IPS-NIHi7 (cell line): ENCODE data around the gene ILF2.

Experiments used
- DNase-seq: peaks from one replicate; pipeline ENCODE4 v3.0.0; 2012; ENCODE audit warnings: mixed read lengths; ENCODE audit errors: extremely low spot score

ILF2 gene

DNA sequence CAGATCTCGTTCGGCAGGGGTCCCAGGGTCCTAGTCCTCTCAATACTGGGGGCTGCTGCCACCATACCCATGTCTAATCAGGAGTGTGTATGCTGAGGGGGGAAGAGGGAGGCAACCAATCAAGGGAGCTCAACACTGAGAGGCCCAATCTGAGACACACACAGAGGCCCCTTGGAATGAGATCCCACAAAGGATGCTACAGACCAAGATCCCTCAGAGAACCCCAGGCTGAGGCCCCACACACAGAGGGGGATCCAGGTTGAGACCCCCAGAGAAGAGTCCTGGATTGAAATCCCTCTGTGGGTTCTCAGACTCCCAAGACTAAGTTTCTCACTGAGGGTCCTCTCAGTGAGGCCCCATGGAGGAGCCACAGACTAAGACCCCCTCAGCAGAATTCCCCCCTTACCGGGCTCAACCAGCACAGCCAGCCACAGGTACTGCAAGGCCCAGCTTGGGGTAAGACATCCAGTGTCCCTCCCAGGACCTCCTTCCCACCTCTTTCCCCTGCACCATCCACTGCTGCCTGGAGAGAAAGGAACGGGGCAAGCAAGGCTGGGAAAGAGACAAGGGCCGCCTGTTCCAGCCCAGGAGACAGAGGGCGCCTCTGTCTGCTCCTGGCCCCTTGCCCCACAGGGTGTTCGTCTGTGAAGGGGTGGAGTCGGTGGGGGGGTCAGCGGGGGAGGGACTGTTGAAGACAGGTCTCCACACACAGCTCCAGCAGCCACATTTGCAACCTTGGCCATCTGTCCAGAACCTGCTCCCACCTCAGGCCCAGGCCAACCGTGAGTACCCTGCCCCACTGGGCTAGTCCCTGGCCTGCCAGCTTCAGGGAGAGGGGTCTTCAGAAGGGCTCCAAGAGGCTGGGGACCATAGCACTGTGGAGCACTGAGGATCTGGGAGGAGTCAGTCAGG is 42.8 kb downstream of the ILF2 start, which contains the start of gene S100A1:
TSS of gene S100A1 (plus strand) at position 720 of the 912 bp plus-strand sequence. CDS start 2,088 bp downstream, outside the sequence.
- no peak for DNase-seq

DNA sequence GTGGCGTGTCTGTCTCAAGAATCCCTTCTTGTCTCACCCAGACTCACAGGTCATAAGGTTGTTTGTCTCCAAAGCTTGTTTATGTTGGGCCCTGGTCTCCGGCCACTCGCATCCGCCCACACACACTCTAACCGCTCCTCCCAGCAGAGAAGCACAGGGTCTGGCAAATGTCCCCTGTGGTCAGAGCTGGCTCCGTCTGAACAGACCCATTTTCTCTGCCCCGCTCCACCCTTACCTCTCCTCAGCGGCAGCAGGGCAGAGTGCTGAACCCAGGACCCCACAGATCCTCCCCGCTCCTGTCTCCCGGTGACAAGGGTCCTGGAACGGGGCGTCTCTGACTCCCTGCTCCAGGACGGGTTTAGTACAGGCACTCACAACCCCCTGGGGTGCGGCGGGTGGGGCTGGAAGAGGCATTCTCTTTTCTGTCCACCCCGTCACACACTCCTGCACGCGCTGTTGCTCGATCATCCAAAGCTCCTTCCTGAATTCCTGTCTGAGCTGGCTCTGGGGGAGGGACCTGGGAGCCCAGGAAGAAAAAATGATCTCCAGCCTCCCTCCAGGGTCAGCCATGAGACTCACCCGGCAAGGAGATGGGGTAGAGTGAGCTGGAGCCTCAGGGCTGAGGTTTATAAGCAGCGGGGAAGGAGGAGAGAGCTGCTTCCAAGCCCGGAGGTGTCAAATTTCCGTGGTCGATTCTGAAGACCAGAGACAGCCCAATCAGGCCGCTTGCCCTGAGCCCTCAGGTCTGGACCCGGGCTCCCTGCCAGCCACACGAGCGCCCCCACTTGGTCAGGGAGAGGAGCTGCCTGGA is 43.7 kb downstream of the ILF2 start, which contains the start of gene S100A13:
TSS of gene S100A13 (minus strand) at position 602 of the 811 bp plus-strand sequence. CDS start 1,033 bp downstream, outside the sequence.
- DNase-seq: peak; percentile 97

DNA sequence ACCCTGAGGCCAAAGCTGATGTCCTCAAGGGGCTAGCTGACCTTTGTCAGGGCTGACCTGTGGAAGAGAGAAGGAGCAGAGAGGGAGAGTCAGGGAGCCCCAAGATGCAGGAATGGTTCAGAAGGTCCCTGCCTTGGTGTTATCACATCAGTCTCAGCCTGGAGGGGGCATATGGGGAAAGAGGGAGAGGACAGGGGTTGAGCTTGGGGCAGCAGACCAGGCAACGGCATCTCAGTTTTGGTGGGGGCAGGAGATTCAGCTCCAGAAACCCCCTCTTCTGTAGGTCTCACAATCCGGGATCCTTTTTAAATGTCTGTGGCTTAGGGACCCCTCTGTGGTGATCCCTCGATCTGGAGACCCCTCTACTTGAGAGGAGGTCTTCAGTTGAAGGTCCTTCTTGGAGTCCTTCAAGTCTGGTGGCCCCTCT is 44.3 kb downstream of the ILF2 start:
- no peak for DNase-seq

DNA sequence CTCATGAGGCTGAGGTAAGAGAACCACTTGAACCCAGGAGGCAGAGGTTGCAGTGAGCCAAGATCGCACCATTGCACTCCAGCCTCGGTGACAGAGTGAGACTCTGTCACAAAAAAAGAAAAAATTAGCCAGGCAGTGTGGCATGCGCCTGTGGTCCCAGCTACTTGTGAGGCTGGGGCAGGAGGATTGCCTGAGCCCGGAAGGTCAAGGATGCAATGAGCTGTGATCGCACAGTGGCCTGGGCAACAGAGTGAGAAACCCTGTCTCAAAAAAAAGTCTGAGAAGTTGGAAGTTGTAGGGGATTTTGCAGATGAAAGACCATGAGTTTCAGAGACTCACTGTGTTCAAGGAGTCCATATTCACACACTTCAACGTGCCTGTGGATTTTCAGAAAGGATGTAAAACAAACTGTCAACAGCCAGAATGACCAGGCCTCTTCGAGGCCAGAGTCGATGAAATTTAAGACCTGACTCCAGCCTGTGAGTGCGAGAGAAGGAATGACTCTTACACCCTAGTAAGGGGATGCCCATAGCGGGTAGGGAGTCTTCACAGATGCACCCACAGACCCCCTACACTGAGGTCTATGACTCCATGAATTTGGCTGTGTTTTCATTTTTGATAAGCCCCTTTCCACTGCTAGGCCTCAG is 45.7 kb downstream of the ILF2 start:
- no peak for DNase-seq

DNA sequence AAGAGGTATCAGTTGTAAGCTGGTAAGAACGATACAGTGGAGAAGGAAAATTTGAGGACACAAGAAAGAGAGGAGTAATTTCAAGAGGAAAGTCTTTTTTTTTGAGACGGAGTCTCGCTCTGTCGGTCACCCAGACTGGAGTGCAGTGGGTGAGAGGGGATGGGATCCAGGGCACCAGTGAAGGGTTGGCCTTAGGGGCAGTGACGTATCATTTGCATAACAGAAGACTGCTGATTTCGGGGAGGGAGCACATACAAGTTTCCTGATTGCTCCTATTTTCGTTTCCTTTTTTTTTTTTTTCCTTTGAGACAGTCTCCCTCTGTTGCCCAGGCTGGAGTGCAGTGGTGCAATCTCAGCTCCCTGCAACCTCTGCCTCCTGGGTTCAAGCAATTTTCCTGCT is 47.7 kb downstream of the ILF2 start:
- no peak for DNase-seq

DNA sequence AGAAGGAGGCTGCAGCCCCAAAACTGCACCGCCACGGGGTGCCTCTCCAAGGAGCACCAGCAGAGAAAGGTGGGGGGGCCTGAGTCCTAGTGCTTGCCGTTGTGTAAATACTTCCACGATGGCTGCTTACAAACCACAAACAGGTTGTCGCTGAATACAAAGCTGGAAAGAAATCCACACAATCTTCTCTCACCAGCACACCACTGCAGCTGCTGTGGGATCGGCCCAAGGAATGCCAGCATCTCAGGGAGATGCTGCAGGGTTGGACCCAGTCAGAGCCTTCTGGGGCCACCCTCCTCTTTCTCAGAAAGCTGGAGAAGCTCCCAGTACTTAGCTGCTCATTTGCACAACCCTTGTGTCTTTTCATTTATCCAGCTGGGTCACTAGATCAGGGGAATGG is 51.6 kb downstream of the ILF2 start:
- no peak for DNase-seq

DNA sequence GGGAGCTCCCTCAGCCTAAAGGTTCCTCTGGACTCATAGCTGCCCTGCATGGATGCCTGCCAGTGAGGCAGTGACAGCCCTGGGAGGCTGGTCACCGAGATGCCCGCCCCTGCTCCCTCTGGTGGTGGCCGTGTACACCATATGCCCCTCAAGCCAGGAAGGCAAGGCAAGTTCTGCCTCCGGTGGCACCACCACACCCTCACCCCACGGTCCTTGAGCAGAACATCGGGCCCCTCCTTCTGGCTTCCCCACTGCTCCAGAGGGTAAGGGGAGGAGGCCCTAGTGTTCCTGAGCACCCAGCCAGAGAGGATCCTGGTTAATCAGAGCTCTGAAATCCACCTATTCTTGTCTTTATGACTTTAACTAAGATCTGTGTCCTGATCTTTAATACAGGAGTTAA is 53.1 kb downstream of the ILF2 start:
- DNase-seq: peak; percentile 57

DNA sequence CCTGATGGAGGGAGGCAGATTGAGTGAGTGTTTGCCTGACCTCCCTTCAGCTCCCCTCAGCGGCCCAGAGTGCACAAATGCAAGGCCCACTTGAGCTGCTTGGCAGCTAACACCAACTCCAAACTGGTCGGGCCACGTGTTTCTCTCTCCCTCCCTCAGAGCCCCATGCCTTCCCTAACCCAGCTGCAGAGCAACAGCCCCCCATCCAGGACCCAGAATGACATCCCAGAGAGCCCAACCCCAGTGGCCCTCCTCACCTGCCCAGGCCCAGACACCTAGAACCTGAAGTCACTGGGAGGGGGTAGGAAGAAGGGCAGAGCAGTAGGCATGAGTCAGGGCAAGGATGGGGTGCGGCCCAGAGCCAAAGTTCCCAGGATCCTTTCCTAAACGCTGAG is 53.9 kb downstream of the ILF2 start:
- DNase-seq: no peak

DNA sequence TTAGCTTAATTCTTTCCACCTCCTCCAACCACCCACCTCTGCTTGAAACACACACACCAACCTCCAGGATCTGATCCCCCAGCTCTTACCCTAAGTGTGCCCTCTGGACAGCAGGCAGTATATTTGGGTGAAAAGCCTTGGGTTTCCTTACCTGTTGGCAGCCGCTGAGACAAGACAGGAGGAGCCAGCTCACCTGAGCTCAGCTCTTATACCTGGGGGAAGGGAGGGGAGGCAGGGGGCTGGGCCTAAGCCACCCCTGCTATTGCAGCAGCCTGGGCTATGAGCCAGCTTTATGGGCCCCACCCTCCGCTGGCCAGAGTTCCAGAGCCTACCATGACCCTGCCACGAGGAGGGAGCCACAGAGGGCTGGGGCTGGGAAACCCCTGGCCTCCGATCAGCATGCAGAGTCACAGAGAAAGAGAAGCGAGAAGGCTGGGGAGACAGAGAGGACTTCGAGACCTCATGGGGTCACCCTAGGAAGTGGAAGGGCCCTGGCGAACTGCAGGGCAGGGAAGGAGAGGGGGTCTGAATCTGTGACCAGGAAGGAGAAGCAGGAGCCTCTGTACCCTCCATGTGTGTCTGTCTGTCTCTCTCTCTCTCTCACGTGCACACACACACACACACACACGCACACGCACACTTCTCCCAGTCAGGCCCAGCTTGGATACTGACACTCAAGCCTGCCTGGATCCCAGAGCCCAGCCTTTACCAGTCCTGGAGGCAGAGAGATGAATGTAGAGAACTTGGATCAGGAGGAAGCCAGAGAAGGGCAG is 54.5 kb downstream of the ILF2 start, which contains the start of gene S100A14:
TSS of gene S100A14 (minus strand) at position 182 of the 773 bp plus-strand sequence. CDS start 467 bp downstream, outside the sequence.
- DNase-seq: no peak

DNA sequence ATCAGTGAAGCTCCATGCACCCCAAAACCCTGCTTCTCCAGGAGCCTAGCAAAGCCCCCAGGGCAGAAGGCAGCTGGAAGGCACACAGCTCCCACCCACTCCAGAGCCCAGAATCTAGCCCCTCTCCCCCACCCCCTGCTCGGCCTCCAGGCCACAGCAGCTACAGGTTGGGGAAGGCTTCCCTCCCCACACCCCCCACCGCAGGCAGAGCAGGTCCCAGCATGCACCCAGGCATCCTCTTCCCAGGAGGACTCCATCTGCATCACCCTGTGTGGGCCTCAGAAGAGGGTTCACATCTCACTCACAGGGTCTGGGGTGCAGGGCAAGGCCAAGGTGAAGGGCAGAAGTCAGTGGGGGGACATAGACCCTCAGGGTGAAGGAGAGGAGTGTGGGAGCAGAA is 55.4 kb downstream of the ILF2 start:
- DNase-seq: no peak

DNA sequence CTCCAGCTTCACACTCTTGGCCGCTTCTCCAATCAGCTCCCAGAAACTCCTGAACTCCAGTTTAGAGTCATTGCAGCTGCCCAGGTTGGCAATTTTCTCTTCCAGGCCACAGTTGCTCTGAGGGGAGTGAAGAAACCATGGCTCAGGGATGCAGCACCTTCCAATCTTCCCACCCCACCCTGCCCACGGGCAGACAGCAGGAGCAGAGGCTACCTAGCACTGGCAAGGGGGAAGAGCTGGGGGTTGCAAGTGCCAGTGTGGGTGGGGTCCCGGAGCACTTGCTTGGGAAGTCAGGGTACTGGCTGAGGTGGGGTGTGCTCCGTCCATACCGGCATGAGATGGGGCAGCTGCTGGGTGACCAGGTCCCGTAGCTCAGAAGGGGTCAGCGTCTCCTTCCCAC is 55.9 kb downstream of the ILF2 start:
- no peak for DNase-seq

DNA sequence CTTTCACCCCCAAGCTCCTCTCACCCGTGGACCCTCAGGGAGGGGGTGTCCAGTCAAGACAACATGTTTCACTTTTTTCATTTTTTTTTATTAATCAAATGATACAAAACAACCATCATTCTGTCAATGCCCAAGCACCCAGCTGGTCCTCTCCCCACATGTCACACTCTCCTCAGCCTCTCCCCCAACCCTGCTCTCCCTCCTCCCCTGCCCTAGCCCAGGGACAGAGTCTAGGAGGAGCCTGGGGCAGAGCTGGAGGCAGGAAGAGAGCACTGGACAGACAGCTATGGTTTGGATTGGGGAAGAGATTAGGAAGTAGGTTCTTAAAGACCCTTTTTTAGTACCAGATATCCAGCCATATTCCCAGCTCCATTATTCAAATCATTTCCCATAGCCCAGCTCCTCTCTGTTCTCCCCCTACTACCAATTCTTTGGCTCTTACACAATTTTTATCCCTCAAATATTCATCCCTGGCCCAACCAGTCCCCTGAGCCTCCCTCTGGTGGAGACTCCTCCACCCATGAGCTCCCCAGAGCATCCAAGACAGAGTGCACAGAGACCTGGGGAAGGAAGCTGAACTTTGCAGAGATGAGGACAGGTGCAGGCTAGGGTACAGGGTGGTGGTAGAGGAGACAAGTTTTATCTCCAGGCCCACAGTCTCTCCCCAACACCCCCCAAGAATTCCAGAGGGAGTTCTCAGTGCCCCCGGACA is 56.4 kb downstream of the ILF2 start:
- DNase-seq: no peak

DNA sequence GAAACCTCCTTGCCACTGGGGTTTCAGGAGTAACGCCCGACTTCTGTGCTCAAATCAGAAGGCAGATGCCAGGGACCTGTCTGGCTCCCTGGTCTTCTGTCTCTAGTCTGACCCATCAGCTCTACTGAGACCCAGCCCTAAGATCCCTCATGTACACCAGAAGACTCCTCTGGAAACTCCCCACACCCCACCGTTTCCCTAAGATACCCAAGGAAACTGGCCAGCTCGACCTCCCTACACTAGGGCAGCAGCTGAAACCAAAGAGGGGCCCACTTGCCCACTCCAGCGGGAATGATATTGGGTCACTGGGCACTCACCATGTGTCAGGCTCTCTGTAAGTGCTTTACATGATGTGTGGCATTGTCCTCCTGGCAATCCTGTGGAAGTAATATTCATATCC is 57.4 kb downstream of the ILF2 start:
- no peak for DNase-seq

DNA sequence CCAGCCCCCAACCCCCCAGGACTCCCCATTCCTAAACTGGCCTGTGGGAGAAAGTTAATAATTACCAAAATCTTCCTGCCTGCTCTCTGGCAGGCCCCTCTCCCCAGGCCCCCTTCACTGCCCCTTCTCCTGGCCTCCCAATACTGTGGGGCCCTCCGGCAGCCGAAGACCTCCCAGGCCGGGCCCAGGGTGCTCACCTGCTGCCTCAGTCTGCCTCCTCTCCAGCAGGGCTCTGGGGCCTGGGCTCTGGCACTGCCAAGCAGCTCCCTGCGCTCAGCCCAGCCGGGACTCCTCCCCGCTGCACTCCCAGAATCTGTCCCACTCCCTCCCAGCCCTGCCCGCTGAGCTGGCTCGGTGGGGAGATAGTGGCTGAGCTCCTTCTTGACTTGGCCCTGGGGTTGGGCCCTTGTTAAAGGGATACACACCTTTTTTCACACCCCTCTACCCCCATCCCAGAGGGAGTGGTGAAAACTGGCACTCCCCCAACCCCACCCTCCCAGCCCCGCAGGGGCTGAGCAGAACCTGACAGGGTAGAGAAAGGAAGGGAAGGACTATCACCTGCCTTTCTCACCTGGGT is 58.0 kb downstream of the ILF2 start, which contains the start of gene S100A16:
TSS of gene S100A16 (minus strand) at position 383 of the 577 bp plus-strand sequence. CDS start 4,986 bp downstream, outside the sequence.
- peak; percentile 74 for DNase-seq

DNA sequence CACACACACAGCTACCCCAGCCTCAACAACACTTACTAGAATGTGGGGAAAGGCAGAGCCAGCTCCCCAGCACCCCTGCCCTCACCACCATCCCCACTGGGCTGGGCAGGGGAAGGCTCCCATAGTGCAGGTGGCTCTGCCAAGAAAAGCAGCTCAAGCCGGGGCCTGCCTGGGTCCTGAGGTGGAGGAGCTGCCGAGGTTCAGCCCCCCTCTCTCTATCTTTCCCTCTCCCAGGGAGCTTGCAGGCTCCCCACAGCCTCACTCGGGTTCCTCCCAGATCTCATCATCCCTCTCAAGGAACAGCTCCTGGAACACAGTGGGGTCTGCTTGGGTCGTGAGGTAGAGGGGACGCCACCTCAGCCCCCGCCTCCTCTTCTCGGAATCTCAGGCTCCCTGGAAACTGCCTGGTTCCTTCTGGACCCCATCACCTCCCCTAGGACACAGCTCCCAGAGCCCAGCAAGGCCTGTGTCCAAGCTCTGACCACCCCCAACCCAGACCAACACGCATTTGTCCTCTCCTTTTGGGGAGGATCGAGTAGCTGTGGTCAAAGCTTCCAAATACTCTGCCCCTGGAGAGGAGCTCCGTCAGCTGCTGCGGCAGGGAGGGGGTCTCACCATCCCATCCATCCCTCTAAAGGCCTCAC is 58.6 kb downstream of the ILF2 start:
- DNase-seq: no peak
